ENCODE data around the gene RAB5IF.

GRCh38 chr20:36658300-36658699 is 52.7 kb downstream of the RAB5IF start:
- TF ChIP-seq CTCF (IDR thresholded peaks at IDR 0.05 in 2 of 3, conservative IDR thresholded peaks at IDR 0.05 in 1 of 3; ENCODE audit: control insufficient read depth in 2 of 3, extremely low read depth in 1 of 3, insufficient read depth in 1 of 3, low read depth in 3 of 3, low read length in 3 of 3) (no peak), SMAD1 (IDR thresholded peaks at IDR 0.05; ENCODE audit: low read depth, partially characterized antibody) (no peak), POLR2AphosphoS5 (IDR thresholded peaks at IDR 0.05; ENCODE audit: low read length) (no peak), NRF1 (conservative IDR thresholded peaks at IDR 0.05; ENCODE audit: low read depth, low read length) (no peak), MYC (IDR thresholded peaks at IDR 0.05; ENCODE audit: insufficient read depth, insufficient read length, insufficient replicate concordance, low read length, severe bottlenecking) (no peak)

All from GM12878 (cell line).